ENCODE measurements around the gene RNFT2.

Gene RNFT2

GRCh38 chr12:116837097-116837496 is 99.0 kb downstream of the RNFT2 start:
- no peak for DNase-seq (ENCODE audit: low read depth)

- no peak for DNase-seq (ENCODE audit: low read depth)
Observed at GRCh38 chr12:116838365-116838764, 100.2 kb downstream of the RNFT2 start.

GRCh38 chr12:116839287-116839830 is 101.2 kb downstream of the RNFT2 start:
- no peak for DNase-seq (ENCODE audit: low read depth)

- no peak for DNase-seq (ENCODE audit: low read depth)
Observed at GRCh38 chr12:116843085-116843484, 105.0 kb downstream of the RNFT2 start.

- no peak for DNase-seq (ENCODE audit: low read depth)
Observed at GRCh38 chr12:116849216-116849615, 111.1 kb downstream of the RNFT2 start.

- no peak for DNase-seq (ENCODE audit: low read depth)
Observed at GRCh38 chr12:116852303-116852702, 114.2 kb downstream of the RNFT2 start.

GRCh38 chr12:116853507-116853906 is 115.4 kb downstream of the RNFT2 start:
- no peak for DNase-seq (ENCODE audit: low read depth)

GRCh38 chr12:116855744-116856470 is 117.8 kb downstream of the RNFT2 start:
- DNase-seq (ENCODE audit: low read depth), result no peak

- no peak for DNase-seq (ENCODE audit: low read depth)
Observed at GRCh38 chr12:116856729-116857128, 118.6 kb downstream of the RNFT2 start.

GRCh38 chr12:116859079-116859478 is 121.0 kb downstream of the RNFT2 start:
- DNase-seq (ENCODE audit: low read depth), result no peak

GRCh38 chr12:116860263-116860662 is 122.1 kb downstream of the RNFT2 start:
- no peak for DNase-seq (ENCODE audit: low read depth)

- DNase-seq (ENCODE audit: low read depth), result peak; percentile 79
Observed at GRCh38 chr12:116861320-116861719, 123.2 kb downstream of the RNFT2 start.

GRCh38 chr12:116862167-116862566 is 124.1 kb downstream of the RNFT2 start:
- DNase-seq (ENCODE audit: low read depth), result no peak

GRCh38 chr12:116863275-116863767 is 125.2 kb downstream of the RNFT2 start:
- peak; percentile 63 for DNase-seq (ENCODE audit: low read depth)

- peak; percentile 89 for DNase-seq (ENCODE audit: low read depth)
Observed at GRCh38 chr12:116864371-116865160, 126.5 kb downstream of the RNFT2 start.

- no peak for DNase-seq (ENCODE audit: low read depth)
Observed at GRCh38 chr12:116867523-116867922, 129.4 kb downstream of the RNFT2 start.

- no peak for DNase-seq (ENCODE audit: low read depth)
Observed at GRCh38 chr12:116870306-116870705, 132.2 kb downstream of the RNFT2 start.

- no peak for DNase-seq (ENCODE audit: low read depth)
Observed at GRCh38 chr12:116874324-116874995, 136.3 kb downstream of the RNFT2 start.

- DNase-seq (ENCODE audit: low read depth), result no peak
Observed at GRCh38 chr12:116876151-116876869, 138.2 kb downstream of the RNFT2 start.

- DNase-seq (ENCODE audit: low read depth), result peak; percentile 42
Observed at GRCh38 chr12:116878567-116879508, 140.7 kb downstream of the RNFT2 start.

Measured in ELR (cell line).